ENCODE measurements around the gene IP6K3.

Gene IP6K3

GRCh38 chr6:33698494-33698893, 48.2 kb downstream of the IP6K3 start:
- no peak overlapping the region for H3K4me3 ChIP-seq (ENCODE audit: insufficient read depth, low read depth, low read length, poor library complexity, severe bottlenecking)
- H3K36me3 ChIP-seq (ENCODE audit: control insufficient read depth, insufficient read depth, low read length): no peaks in the 10 kb centered on the region
- no peaks in the 10 kb centered on the region for H3K27me3 ChIP-seq (replicated peaks; ENCODE audit: control insufficient read depth, insufficient read depth, low read length, poor library complexity, severe bottlenecking)
- peak overlapping the region; percentile 5 for H3K27ac ChIP-seq (ENCODE audit: insufficient read depth, low read length, poor library complexity, severe bottlenecking)
- no peak for DNase-seq
- no peaks in the 10 kb centered on the region for H3K9me3 ChIP-seq (ENCODE audit: control insufficient read depth, low read length)
- peaks cover 51% of the 10 kb centered on the region for H3K4me1 ChIP-seq (ENCODE audit: control insufficient read depth, insufficient read depth, low read length, poor library complexity, severe bottlenecking)

- H3K4me3 ChIP-seq (ENCODE audit: insufficient read depth, low read depth, low read length, poor library complexity, severe bottlenecking): no peak overlapping the region
- no peaks in the 10 kb centered on the region for H3K36me3 ChIP-seq (ENCODE audit: control insufficient read depth, insufficient read depth, low read length)
- H3K27me3 ChIP-seq (replicated peaks; ENCODE audit: control insufficient read depth, insufficient read depth, low read length, poor library complexity, severe bottlenecking): no peaks in the 10 kb centered on the region
- DNase-seq: no peak
- H3K27ac ChIP-seq (ENCODE audit: insufficient read depth, low read length, poor library complexity, severe bottlenecking): peak overlapping the region; percentile 65
- H3K9me3 ChIP-seq (ENCODE audit: control insufficient read depth, low read length): no peaks in the 10 kb centered on the region
- peaks cover 57% of the 10 kb centered on the region for H3K4me1 ChIP-seq (ENCODE audit: control insufficient read depth, insufficient read depth, low read length, poor library complexity, severe bottlenecking)
Observed at GRCh38 chr6:33697845-33698244, 48.9 kb downstream of the IP6K3 start.

GRCh38 chr6:33696548-33697518, 49.9 kb downstream of the IP6K3 start:
- no peaks in the 10 kb centered on the region for H3K9me3 ChIP-seq (ENCODE audit: control insufficient read depth, low read length)
- H3K4me3 ChIP-seq (ENCODE audit: insufficient read depth, low read depth, low read length, poor library complexity, severe bottlenecking): peak overlapping the region; percentile 17
- no peaks in the 10 kb centered on the region for H3K27me3 ChIP-seq (replicated peaks; ENCODE audit: control insufficient read depth, insufficient read depth, low read length, poor library complexity, severe bottlenecking)
- peaks cover 67% of the 10 kb centered on the region for H3K4me1 ChIP-seq (ENCODE audit: control insufficient read depth, insufficient read depth, low read length, poor library complexity, severe bottlenecking)
- DNase-seq: peak in 2 of 3 donors; percentile 14 to 23
- H3K27ac ChIP-seq (ENCODE audit: insufficient read depth, low read length, poor library complexity, severe bottlenecking): peak overlapping the region; percentile 65
- no peaks in the 10 kb centered on the region for H3K36me3 ChIP-seq (ENCODE audit: control insufficient read depth, insufficient read depth, low read length)

- peaks cover 3% of the 10 kb centered on the region for H3K36me3 ChIP-seq (ENCODE audit: control insufficient read depth, insufficient read depth, low read length)
Observed at GRCh38 chr6:33696076-33696475, 50.6 kb downstream of the IP6K3 start.

GRCh38 chr6:33695451-33695887, 51.2 kb downstream of the IP6K3 start:
- Histone ChIP-seq H3K27me3 (replicated peaks; ENCODE audit: control insufficient read depth, insufficient read depth, low read length, poor library complexity, severe bottlenecking) (no peaks in the 10 kb centered on the region), H3K4me3 (ENCODE audit: insufficient read depth, low read depth, low read length, poor library complexity, severe bottlenecking) (no peak overlapping the region), H3K4me1 (ENCODE audit: control insufficient read depth, insufficient read depth, low read length, poor library complexity, severe bottlenecking) (peaks cover 69% of the 10 kb centered on the region), H3K36me3 (ENCODE audit: control insufficient read depth, insufficient read depth, low read length) (peaks cover 9% of the 10 kb centered on the region), H3K9me3 (ENCODE audit: control insufficient read depth, low read length) (no peaks in the 10 kb centered on the region), H3K27ac (ENCODE audit: insufficient read depth, low read length, poor library complexity, severe bottlenecking) (peak overlapping the region; percentile 65)
- DNase-seq: no peak

More at GRCh38 chr6:33696076-33696475, 50.6 kb downstream of the IP6K3 start:
- H3K27ac ChIP-seq (ENCODE audit: insufficient read depth, low read length, poor library complexity, severe bottlenecking): peak overlapping the region; percentile 65
- DNase-seq: no peak
- no peaks in the 10 kb centered on the region for H3K27me3 ChIP-seq (replicated peaks; ENCODE audit: control insufficient read depth, insufficient read depth, low read length, poor library complexity, severe bottlenecking)
- no peak overlapping the region for H3K4me3 ChIP-seq (ENCODE audit: insufficient read depth, low read depth, low read length, poor library complexity, severe bottlenecking)
- peaks cover 71% of the 10 kb centered on the region for H3K4me1 ChIP-seq (ENCODE audit: control insufficient read depth, insufficient read depth, low read length, poor library complexity, severe bottlenecking)
- no peaks in the 10 kb centered on the region for H3K9me3 ChIP-seq (ENCODE audit: control insufficient read depth, low read length)

GRCh38 chr6:33694977-33695376, 51.7 kb downstream of the IP6K3 start:
- Histone ChIP-seq H3K36me3 (ENCODE audit: control insufficient read depth, insufficient read depth, low read length) (peaks cover 14% of the 10 kb centered on the region), H3K4me3 (ENCODE audit: insufficient read depth, low read depth, low read length, poor library complexity, severe bottlenecking) (no peak overlapping the region), H3K27ac (ENCODE audit: insufficient read depth, low read length, poor library complexity, severe bottlenecking) (peak overlapping the region; percentile 65), H3K9me3 (ENCODE audit: control insufficient read depth, low read length) (no peaks in the 10 kb centered on the region), H3K27me3 (replicated peaks; ENCODE audit: control insufficient read depth, insufficient read depth, low read length, poor library complexity, severe bottlenecking) (no peaks in the 10 kb centered on the region), H3K4me1 (ENCODE audit: control insufficient read depth, insufficient read depth, low read length, poor library complexity, severe bottlenecking) (peaks cover 64% of the 10 kb centered on the region)
- no peak for DNase-seq

GRCh38 chr6:33694401-33694931, 52.2 kb downstream of the IP6K3 start:
- peak overlapping the region; percentile 65 for H3K27ac ChIP-seq (ENCODE audit: insufficient read depth, low read length, poor library complexity, severe bottlenecking)

GRCh38 chr6:33693186-33694105, 53.3 kb downstream of the IP6K3 start:
- DNase-seq: no peak
- H3K27me3 ChIP-seq (replicated peaks; ENCODE audit: control insufficient read depth, insufficient read depth, low read length, poor library complexity, severe bottlenecking): no peaks in the 10 kb centered on the region
- H3K4me3 ChIP-seq (ENCODE audit: insufficient read depth, low read depth, low read length, poor library complexity, severe bottlenecking): peak overlapping the region; percentile 13
- H3K9me3 ChIP-seq (ENCODE audit: control insufficient read depth, low read length): no peaks in the 10 kb centered on the region
- peaks cover 64% of the 10 kb centered on the region for H3K4me1 ChIP-seq (ENCODE audit: control insufficient read depth, insufficient read depth, low read length, poor library complexity, severe bottlenecking)
- peaks cover 29% of the 10 kb centered on the region for H3K36me3 ChIP-seq (ENCODE audit: control insufficient read depth, insufficient read depth, low read length)
- H3K27ac ChIP-seq (ENCODE audit: insufficient read depth, low read length, poor library complexity, severe bottlenecking): peak overlapping the region; percentile 65

More at GRCh38 chr6:33694401-33694931, 52.2 kb downstream of the IP6K3 start:
- peak; percentile 51 to 68 (median 64) for DNase-seq
- Histone ChIP-seq H3K4me3 (ENCODE audit: insufficient read depth, low read depth, low read length, poor library complexity, severe bottlenecking) (no peak overlapping the region), H3K27me3 (replicated peaks; ENCODE audit: control insufficient read depth, insufficient read depth, low read length, poor library complexity, severe bottlenecking) (no peaks in the 10 kb centered on the region), H3K4me1 (ENCODE audit: control insufficient read depth, insufficient read depth, low read length, poor library complexity, severe bottlenecking) (peaks cover 64% of the 10 kb centered on the region), H3K36me3 (ENCODE audit: control insufficient read depth, insufficient read depth, low read length) (peaks cover 19% of the 10 kb centered on the region), H3K9me3 (ENCODE audit: control insufficient read depth, low read length) (no peaks in the 10 kb centered on the region)

- H3K36me3 ChIP-seq (ENCODE audit: control insufficient read depth, insufficient read depth, low read length): peaks cover 34% of the 10 kb centered on the region
- H3K9me3 ChIP-seq (ENCODE audit: control insufficient read depth, low read length): no peaks in the 10 kb centered on the region
- peak; percentile 59 to 68 (median 60) for DNase-seq
- H3K27me3 ChIP-seq (replicated peaks; ENCODE audit: control insufficient read depth, insufficient read depth, low read length, poor library complexity, severe bottlenecking): no peaks in the 10 kb centered on the region
- peaks cover 63% of the 10 kb centered on the region for H3K4me1 ChIP-seq (ENCODE audit: control insufficient read depth, insufficient read depth, low read length, poor library complexity, severe bottlenecking)
- H3K4me3 ChIP-seq (ENCODE audit: insufficient read depth, low read depth, low read length, poor library complexity, severe bottlenecking): peak overlapping the region; percentile 13
- H3K27ac ChIP-seq (ENCODE audit: insufficient read depth, low read length, poor library complexity, severe bottlenecking): peak overlapping the region; percentile 65
Observed at GRCh38 chr6:33692760-33693158, 53.9 kb downstream of the IP6K3 start.

All from effector memory CD4-positive, alpha-beta T cell (primary cell).